BLaER1 (cell line): ENCODE results near the gene SLC34A3.
"Not testable (repeated sequence)": the region's sequence is repeated elsewhere in the genome, so short reads cannot be mapped to it uniquely, and the experiment has no call there.

Experiments
- H3K27ac ChIP-seq: shearing (Covaris generic); formaldehyde crosslinking; 2 replicates; pipeline ENCODE4 v1.8.1; 2022
- H3K27me3 ChIP-seq: shearing (Covaris generic); formaldehyde crosslinking; 2 replicates; pipeline ENCODE4 v1.8.1; 2022
- H3K36me3 ChIP-seq: shearing (Covaris generic); formaldehyde crosslinking; 2 replicates; pipeline ENCODE4 v1.8.1; 2022
- H3K4me1 ChIP-seq: shearing (Covaris generic); formaldehyde crosslinking; 2 replicates; pipeline ENCODE4 v1.8.1; 2022
- H3K4me2 ChIP-seq: shearing (Covaris generic); formaldehyde crosslinking; 2 replicates; pipeline ENCODE4 v1.8.1; 2022
- H3K4me3 ChIP-seq: shearing (Covaris generic); formaldehyde crosslinking; 2 replicates; pipeline ENCODE4 v1.8.1; 2022
- H3K9ac ChIP-seq: shearing (Covaris generic); formaldehyde crosslinking; 2 replicates; pipeline ENCODE4 v1.8.1; 2022
- H3K9me3 ChIP-seq: shearing (Covaris generic); formaldehyde crosslinking; 2 replicates; pipeline ENCODE4 v1.8.1; 2022
- H4K20me1 ChIP-seq: shearing (Covaris generic); formaldehyde crosslinking; 2 replicates; pipeline ENCODE4 v1.8.1; 2022
- Cebpa-rat ChIP-seq: shearing (Covaris generic); IDR thresholded peaks from 2 replicates; pipeline ENCODE4 v1.8.1; 2022

Gene SLC34A3

DNA sequence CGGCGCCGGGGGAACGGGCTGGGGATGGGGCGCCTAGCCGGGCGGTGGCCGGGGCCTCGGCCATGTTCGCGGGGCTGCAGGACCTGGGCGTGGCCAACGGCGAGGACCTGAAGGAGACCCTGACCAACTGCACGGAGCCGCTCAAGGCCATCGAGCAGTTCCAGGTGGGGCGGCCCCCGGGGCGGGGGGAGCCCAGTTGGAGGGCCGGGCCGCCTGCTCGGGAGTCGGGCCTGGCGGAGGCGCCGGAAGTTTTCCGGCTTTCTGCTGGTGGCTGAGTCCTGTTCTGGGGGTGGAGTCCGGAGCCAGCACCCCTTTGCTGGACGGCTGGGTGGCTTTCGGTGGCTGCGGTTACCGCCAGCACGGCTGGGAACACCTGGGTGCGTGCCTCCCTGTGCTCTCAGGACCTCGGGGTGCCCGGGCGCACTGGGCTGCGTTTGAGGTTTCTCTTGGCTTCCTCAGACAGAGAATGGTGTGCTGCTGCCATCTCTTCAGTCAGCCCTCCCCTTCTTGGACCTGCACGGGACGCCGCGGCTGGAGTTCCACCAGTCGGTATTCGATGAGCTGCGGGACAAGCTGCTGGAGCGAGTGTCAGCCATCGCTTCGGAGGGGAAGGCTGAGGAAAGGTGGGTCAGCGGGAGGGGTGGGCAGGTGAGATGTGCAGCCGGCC is 24.9 kb downstream of the SLC34A3 start:
- Histone ChIP-seq H3K4me2 (peak overlapping the region; percentile 98), H3K9me3 (no peaks in the 10 kb centered on the region), H3K36me3 (peaks cover 33% of the 10 kb centered on the region), H3K4me3 (peak overlapping the region; percentile 99), H3K27ac (peak overlapping the region; percentile 93), H3K9ac (peak overlapping the region; percentile 94), H4K20me1 (peaks cover 23% of the 10 kb centered on the region), H3K27me3 (no peaks in the 10 kb centered on the region), H3K4me1 (peaks cover 62% of the 10 kb centered on the region)
- no peak for TF ChIP-seq Cebpa-rat

- Histone ChIP-seq H3K36me3 (peaks cover 41% of the 10 kb centered on the region), H4K20me1 (peaks cover 23% of the 10 kb centered on the region), H3K27ac (peak overlapping the region; percentile 93; the same call in 1 of the 2 replicates)
These were observed 25.7 kb downstream of the SLC34A3 start for GRCh38 chr9:137256362-137256761.

DNA sequence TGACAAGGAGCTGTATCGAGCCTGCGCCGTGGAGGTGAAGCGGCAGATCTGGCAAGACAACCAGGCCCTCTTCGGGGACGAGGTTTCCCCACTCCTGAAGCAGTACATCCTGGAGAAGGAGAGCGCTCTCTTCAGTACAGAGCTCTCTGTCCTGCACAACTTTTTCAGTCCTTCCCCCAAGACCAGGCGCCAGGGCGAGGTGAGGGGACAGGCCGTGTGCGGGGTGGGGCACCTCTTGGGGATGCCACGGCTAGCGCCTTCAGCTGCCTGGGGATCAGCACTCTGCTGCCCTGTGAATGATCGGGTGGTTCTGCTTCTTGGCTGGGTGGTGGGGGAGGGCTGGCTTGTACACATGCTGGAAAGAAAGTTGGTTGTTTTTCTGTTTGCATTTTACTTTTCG is 26.2 kb downstream of the SLC34A3 start:
- no peaks in the 10 kb centered on the region for H3K27me3 ChIP-seq
- H4K20me1 ChIP-seq, result peaks cover 23% of the 10 kb centered on the region
- peak overlapping the region; percentile 98 for H3K4me2 ChIP-seq
- H3K36me3 ChIP-seq, result peaks cover 46% of the 10 kb centered on the region
- H3K9ac ChIP-seq, result peak overlapping the region; percentile 94
- H3K4me3 ChIP-seq, result peak overlapping the region; percentile 99
- H3K9me3 ChIP-seq, result no peaks in the 10 kb centered on the region
- H3K27ac ChIP-seq, result peak overlapping the region; percentile 93; the same call in 1 of the 2 replicates
- H3K4me1 ChIP-seq, result peaks cover 57% of the 10 kb centered on the region
- no peak for TF ChIP-seq Cebpa-rat

More at GRCh38 chr9:137256362-137256761, 25.7 kb downstream of the SLC34A3 start:
- H3K4me1 ChIP-seq, result peaks cover 57% of the 10 kb centered on the region
- H3K9ac ChIP-seq, result peak overlapping the region; percentile 94
- no peaks in the 10 kb centered on the region for H3K9me3 ChIP-seq
- peak overlapping the region; percentile 99 for H3K4me3 ChIP-seq
- no peak for TF ChIP-seq Cebpa-rat
- no peaks in the 10 kb centered on the region for H3K27me3 ChIP-seq
- H3K4me2 ChIP-seq, result peak overlapping the region; percentile 98

DNA sequence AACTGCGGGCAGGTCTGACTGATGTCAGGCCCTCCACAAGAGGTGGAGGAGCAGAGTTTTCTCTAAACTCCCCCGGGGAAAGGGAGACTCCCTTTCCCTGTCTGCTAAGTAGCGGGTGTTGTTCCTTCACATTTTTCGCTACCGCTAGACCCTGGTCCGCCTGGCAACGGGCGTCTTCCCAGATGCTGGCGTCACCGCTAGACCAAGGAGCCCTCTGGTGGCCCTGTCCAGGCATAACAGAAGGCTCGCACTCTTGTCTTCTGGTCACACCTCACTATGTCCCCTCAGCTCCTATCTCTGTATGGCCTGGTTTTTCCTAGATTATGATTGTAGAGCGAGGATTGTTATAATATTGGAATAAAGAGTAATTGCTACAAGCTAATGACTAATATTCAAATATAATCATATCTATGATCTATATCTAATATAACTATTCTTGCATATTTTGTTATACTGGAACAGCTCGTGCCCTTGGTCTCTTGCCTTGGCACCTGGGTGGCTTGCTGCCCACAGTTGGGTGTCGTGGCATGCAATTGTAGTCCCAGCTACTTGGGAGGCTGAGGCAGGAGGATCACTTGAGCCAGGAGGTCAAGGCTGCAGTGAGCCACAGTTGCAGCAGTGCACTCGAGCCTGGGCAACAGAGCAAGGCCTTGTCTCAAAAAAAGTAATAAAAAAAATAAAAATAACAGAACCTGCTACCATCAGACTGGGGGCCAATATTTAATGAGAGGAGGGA is 31.6 kb downstream of the SLC34A3 start:
- peaks cover 83% of the 10 kb centered on the region for H3K36me3 ChIP-seq
- H3K4me3 ChIP-seq, H3K27me3 ChIP-seq, H3K9me3 ChIP-seq, H3K27ac ChIP-seq, H4K20me1 ChIP-seq, H3K4me2 ChIP-seq, H3K9ac ChIP-seq: not testable (repeated sequence)
- peaks cover 24% of the 10 kb centered on the region for H3K4me1 ChIP-seq

DNA sequence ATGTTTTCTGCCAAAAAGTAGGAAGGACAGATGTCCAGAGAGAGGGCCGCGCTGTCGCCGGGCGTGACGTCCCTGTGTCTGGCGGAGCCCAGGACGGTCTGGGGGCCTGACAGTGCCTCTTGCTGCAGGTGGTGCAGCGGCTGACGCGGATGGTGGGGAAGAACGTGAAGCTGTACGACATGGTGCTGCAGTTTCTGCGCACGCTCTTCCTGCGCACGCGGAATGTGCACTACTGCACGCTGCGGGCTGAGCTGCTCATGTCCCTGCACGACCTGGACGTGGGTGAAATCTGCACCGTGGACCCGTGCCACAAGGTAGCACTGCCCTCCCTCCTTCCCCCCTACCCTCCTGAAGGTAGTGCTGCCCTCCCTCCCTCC is 32.2 kb downstream of the SLC34A3 start:
- H3K4me3 ChIP-seq, result no peak overlapping the region
- no peak overlapping the region for H3K4me2 ChIP-seq
- H3K9me3 ChIP-seq, result no peaks in the 10 kb centered on the region
- H3K4me1 ChIP-seq, result peaks cover 24% of the 10 kb centered on the region
- no peaks in the 10 kb centered on the region for H3K27me3 ChIP-seq
- peaks cover 9% of the 10 kb centered on the region; the same call in 1 of the 2 replicates for H4K20me1 ChIP-seq
- H3K36me3 ChIP-seq, result peaks cover 87% of the 10 kb centered on the region
- TF ChIP-seq Cebpa-rat, result no peak
- no peak overlapping the region for H3K27ac ChIP-seq
- no peak overlapping the region for H3K9ac ChIP-seq

DNA sequence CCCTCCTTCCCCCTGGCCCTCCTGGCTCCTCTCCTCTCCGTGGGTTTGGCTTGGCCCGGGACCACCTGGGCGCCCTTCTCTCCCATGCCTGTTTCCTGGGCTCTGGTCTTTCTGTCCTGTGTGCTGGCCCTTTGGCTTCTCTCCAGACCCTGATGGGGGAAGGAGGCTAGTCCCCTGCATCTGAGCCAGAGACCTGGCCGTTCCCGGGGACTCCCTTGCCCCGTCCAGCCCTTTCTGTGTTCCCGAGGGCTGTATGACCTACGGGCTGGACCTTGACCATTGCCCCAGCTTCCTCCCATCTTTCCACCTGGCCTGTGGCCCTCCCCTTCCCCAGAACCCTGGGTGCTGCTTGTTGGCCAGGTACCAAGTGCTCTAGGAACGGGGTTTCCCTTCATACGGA is 32.8 kb downstream of the SLC34A3 start:
- Histone ChIP-seq H3K27me3 (no peaks in the 10 kb centered on the region), H4K20me1 (peaks cover 9% of the 10 kb centered on the region; the same call in 1 of the 2 replicates), H3K4me2 (no peak overlapping the region), H3K9me3 (no peaks in the 10 kb centered on the region), H3K4me1 (peaks cover 24% of the 10 kb centered on the region), H3K27ac (no peak overlapping the region), H3K4me3 (no peak overlapping the region), H3K36me3 (peaks cover 87% of the 10 kb centered on the region), H3K9ac (no peak overlapping the region)
- no peak for TF ChIP-seq Cebpa-rat

- no peaks in the 10 kb centered on the region for H3K9me3 ChIP-seq
- H3K4me3 ChIP-seq, result no peak overlapping the region
- peaks cover 26% of the 10 kb centered on the region for H3K4me1 ChIP-seq
- no peak for TF ChIP-seq Cebpa-rat
- no peak overlapping the region for H3K4me2 ChIP-seq
- H4K20me1 ChIP-seq, result peaks cover 8% of the 10 kb centered on the region; the same call in 1 of the 2 replicates
- H3K27me3 ChIP-seq, result no peaks in the 10 kb centered on the region
- H3K9ac ChIP-seq, result no peak overlapping the region
- H3K36me3 ChIP-seq, result peaks cover 87% of the 10 kb centered on the region
- H3K27ac ChIP-seq, result no peak overlapping the region
These were observed 33.4 kb downstream of the SLC34A3 start for GRCh38 chr9:137264067-137264466.

GRCh38 chr9:137265496-137266161 is 34.9 kb downstream of the SLC34A3 start:
- no peak overlapping the region for H3K4me2 ChIP-seq
- H3K9ac ChIP-seq, result no peak overlapping the region
- TF ChIP-seq Cebpa-rat, result no peak
- no peaks in the 10 kb centered on the region for H3K9me3 ChIP-seq
- H3K27me3 ChIP-seq, result no peaks in the 10 kb centered on the region
- no peak overlapping the region for H3K4me3 ChIP-seq
- H3K27ac ChIP-seq, result no peak overlapping the region
- peaks cover 90% of the 10 kb centered on the region for H3K36me3 ChIP-seq
- H4K20me1 ChIP-seq, result peaks cover 8% of the 10 kb centered on the region; the same call in 1 of the 2 replicates
- H3K4me1 ChIP-seq, result peaks cover 38% of the 10 kb centered on the region

DNA sequence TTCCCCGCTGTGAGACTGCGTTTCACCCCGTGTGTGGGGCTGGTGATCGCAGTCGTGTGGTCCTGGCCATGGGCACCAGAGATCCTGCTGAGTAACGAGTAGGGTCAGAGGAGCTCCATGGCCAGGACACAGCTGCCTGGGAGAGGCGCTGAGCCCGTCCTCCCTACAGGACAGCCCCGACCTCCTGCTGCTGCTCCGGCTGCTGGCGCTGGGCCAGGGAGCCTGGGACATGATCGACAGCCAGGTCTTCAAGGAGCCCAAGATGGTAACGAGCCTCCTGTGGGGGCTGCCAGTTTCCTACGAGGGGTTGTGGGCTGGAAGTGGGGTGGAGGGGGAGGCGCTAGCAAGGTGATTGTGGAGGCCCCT is 35.4 kb downstream of the SLC34A3 start:
- Histone ChIP-seq H3K4me3 (no peak overlapping the region), H3K36me3 (peaks cover 85% of the 10 kb centered on the region), H3K27ac (no peak overlapping the region), H3K4me2 (no peak overlapping the region), H4K20me1 (peaks cover 13% of the 10 kb centered on the region; the same call in 1 of the 2 replicates), H3K4me1 (peaks cover 43% of the 10 kb centered on the region), H3K9me3 (no peaks in the 10 kb centered on the region), H3K9ac (no peak overlapping the region), H3K27me3 (no peaks in the 10 kb centered on the region)
- TF ChIP-seq Cebpa-rat, result no peak
